ENCODE measurements around the gene TRIM33. TPM values are rescaled to one million over a fixed set of nuclear protein-coding genes. Genes with fewer than 3 reads are reported as not detected.

Gene TRIM33
- total RNA-seq, 1 donor from 2014 or later, result 36.2 TPM

DNA sequence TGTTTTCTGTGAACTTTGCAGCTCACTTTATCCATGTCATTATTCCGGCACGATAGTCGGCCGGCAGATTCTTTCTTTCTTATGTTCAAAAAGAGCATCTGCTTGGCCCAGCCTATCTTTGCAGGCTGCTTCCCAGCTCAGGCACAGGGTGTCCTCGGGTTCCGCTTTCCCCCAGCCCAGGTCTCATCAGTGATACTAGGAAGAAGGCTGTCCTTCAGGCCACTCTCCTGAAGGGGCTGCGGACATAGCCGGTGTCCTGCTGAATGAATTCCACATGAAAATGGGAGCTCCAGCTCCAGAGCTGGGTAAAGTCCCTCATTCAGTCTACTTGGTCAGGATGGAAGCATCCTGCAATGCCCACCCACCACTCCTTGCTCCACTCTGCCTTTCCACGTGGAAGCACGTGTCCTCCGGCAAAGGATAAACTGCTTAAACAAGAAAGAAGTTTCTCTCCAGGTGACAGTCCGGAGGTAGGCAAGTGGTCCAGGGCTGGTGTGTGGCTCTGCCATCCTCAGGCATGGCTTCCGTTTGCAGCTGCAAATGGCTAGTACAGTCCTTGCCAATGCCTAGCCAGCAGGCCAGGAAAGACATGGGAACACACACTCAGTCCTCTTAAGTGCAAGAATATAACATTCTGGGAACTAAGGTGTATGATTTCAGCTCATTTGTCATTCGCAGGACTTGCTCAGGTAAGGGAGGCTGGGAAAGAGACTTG is 161.0 kb downstream of the TRIM33 start:
- no peak overlapping the region for H3K27ac Mint-ChIP-seq (ENCODE audit: unreplicated experiment)
- H3K4me1 Mint-ChIP-seq (ENCODE audit: unreplicated experiment), result peaks cover 12% of the 10 kb centered on the region
- TF ChIP-seq, protein P1, sequence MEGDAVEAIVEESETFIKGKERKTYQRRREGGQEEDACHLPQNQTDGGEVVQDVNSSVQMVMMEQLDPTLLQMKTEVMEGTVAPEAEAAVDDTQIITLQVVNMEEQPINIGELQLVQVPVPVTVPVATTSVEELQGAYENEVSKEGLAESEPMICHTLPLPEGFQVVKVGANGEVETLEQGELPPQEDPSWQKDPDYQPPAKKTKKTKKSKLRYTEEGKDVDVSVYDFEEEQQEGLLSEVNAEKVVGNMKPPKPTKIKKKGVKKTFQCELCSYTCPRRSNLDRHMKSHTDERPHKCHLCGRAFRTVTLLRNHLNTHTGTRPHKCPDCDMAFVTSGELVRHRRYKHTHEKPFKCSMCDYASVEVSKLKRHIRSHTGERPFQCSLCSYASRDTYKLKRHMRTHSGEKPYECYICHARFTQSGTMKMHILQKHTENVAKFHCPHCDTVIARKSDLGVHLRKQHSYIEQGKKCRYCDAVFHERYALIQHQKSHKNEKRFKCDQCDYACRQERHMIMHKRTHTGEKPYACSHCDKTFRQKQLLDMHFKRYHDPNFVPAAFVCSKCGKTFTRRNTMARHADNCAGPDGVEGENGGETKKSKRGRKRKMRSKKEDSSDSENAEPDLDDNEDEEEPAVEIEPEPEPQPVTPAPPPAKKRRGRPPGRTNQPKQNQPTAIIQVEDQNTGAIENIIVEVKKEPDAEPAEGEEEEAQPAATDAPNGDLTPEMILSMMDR (IDR thresholded peaks at IDR 0.05; ENCODE audit: unreplicated experiment), result no peak
- no peaks in the 10 kb centered on the region for H3K9me3 Mint-ChIP-seq (ENCODE audit: unreplicated experiment)
- H3K36me3 Mint-ChIP-seq (ENCODE audit: low read depth, unreplicated experiment), result no peaks in the 10 kb centered on the region
- peaks cover 11% of the 10 kb centered on the region for H3K27me3 Mint-ChIP-seq (ENCODE audit: unreplicated experiment)
- DNase-seq (ENCODE audit: low spot score), result no peak
- no peak overlapping the region for H3K4me3 Mint-ChIP-seq (ENCODE audit: unreplicated experiment)

DNA sequence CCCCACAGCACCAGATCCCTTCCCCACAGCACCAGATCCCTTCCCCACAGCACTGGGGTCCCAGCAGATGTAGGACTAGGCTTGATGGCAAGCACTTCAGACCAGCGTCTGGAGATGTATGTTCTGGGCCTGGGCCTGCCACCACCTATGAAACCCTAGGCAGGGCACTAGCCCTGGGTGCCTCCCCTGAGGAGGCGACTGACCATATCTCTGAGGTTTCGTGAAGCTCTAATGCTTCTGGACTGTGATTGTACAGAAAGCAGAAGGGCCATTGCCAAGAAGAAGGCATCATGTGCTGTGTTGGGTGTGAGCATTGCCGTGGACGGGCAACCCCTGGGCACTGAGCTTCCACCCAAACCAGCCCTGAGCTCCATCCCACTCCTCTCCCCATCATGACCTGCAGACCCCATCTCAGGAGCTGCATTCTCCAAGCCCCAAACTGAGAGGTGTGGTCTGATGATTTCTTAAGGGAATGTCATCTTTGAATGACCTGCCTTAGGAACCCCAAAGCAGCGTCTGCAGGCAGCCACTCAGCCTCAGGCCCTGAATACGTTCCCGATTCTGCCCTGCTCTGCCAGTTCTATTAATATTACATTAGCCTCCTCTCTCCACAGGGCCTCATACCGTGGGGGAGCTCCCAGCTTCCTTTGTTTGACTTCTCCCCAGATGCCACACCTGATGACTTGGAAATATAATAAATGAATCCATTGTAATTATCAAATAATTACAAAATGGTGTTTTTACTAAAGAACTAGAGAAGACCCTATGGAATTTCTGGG is 163.4 kb downstream of the TRIM33 start:
- H3K4me3 Mint-ChIP-seq (ENCODE audit: unreplicated experiment), result peak overlapping the region; percentile 68
- no peak overlapping the region for H3K27ac Mint-ChIP-seq (ENCODE audit: unreplicated experiment)
- DNase-seq (ENCODE audit: low spot score), result no peak
- H3K4me1 Mint-ChIP-seq (ENCODE audit: unreplicated experiment), result peaks cover 6% of the 10 kb centered on the region
- no peaks in the 10 kb centered on the region for H3K9me3 Mint-ChIP-seq (ENCODE audit: unreplicated experiment)
- H3K36me3 Mint-ChIP-seq (ENCODE audit: low read depth, unreplicated experiment), result no peaks in the 10 kb centered on the region
- peaks cover 11% of the 10 kb centered on the region for H3K27me3 Mint-ChIP-seq (ENCODE audit: unreplicated experiment)
- TF ChIP-seq, protein P1 (IDR thresholded peaks at IDR 0.05; ENCODE audit: unreplicated experiment), result no peak

DNA sequence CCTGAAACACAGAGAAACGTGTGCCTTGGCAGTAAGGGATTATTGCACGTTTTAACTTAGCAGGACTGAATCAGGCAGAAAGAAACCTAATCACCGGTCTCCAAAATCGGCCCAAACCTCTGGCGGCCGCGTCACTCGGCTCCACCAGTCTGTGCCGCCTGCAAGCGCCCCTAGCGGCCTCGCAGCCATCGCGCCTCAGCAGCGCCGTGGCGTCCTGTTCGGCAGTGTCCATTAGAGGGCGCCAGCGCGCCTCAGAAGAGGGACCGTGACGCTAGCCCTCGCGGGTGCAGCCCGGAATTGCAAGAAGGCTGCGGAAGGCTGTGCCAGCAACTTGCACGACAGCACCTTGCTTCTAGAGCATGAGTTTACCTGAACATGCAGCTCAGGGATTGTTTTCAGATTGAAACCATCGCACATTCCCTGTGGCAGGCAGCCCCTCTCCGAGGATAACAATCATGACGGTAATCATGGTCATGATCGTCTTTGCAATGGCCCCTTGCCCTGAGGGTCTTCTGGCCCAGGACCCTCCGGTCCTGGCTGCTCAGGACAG is 164.4 kb downstream of the TRIM33 start:
- peak overlapping the region; percentile 92 for H3K4me3 Mint-ChIP-seq (ENCODE audit: unreplicated experiment)
- H3K27ac Mint-ChIP-seq (ENCODE audit: unreplicated experiment), result no peak overlapping the region
- peak; percentile 100 for DNase-seq (ENCODE audit: low spot score)
- peaks cover 4% of the 10 kb centered on the region for H3K4me1 Mint-ChIP-seq (ENCODE audit: unreplicated experiment)
- H3K36me3 Mint-ChIP-seq (ENCODE audit: low read depth, unreplicated experiment), result no peaks in the 10 kb centered on the region
- TF ChIP-seq, protein P1 (IDR thresholded peaks at IDR 0.05; ENCODE audit: unreplicated experiment), result peak; percentile 99
- peaks cover 9% of the 10 kb centered on the region for H3K27me3 Mint-ChIP-seq (ENCODE audit: unreplicated experiment)
- H3K9me3 Mint-ChIP-seq (ENCODE audit: unreplicated experiment), result no peaks in the 10 kb centered on the region

DNA sequence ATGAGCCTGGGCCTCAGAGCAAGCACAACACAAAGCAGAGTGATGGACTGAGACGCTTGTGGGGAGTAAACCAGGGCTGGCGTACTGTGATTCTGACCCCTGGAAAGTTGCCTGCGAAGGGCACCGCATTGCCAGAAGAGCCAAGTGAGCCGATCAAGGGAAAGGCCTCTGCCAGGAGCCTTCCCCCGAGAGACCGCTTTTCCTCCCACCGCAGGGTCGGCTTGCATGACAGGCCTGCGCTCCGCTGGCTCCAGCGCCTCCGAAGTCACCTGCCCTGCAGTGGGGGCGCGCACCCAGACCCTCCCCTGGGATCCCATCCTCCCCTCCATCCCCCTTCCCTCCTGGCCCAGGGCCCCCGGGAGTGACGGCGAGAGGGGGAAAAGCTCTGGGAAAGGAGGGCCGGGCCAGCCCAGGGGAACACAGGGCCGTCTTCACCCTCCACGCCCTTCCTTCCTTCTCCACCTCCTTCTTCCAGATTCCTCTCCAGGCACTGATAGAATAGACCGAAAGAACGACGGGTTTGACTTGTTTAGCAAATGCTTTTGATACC is 165.0 kb downstream of the TRIM33 start:
- no peaks in the 10 kb centered on the region for H3K9me3 Mint-ChIP-seq (ENCODE audit: unreplicated experiment)
- peaks cover 9% of the 10 kb centered on the region for H3K27me3 Mint-ChIP-seq (ENCODE audit: unreplicated experiment)
- TF ChIP-seq, protein P1 (IDR thresholded peaks at IDR 0.05; ENCODE audit: unreplicated experiment), result no peak
- no peak overlapping the region for H3K27ac Mint-ChIP-seq (ENCODE audit: unreplicated experiment)
- H3K4me1 Mint-ChIP-seq (ENCODE audit: unreplicated experiment), result peaks cover 4% of the 10 kb centered on the region
- no peaks in the 10 kb centered on the region for H3K36me3 Mint-ChIP-seq (ENCODE audit: low read depth, unreplicated experiment)
- H3K4me3 Mint-ChIP-seq (ENCODE audit: unreplicated experiment), result peak overlapping the region; percentile 92
- peak; percentile 13 for DNase-seq (ENCODE audit: low spot score)
